GM21717 (cell line): ENCODE data around the gene XXYLT1.
A peak's percentile ranks its signal among the peaks of the same experiment; 100 is the strongest.
"Not testable (repeated sequence)": the region's sequence is repeated elsewhere in the genome, so short reads cannot be mapped to it uniquely, and the experiment has no call there.

Experiments
- ATAC-seq: cut with Tn5 transposase; IDR thresholded peaks from one replicate; pipeline ENCODE4 v1.9.1; 2021; ENCODE audit warnings: mild to moderate bottlenecking, moderate library complexity; ENCODE audit not compliant: unreplicated experiment

XXYLT1 gene

GRCh38 chr3:195270817-195271409, at the start of gene XXYLT1:
XXYLT1 (minus strand) TSS chr3:195271159; CDS start chr3:195271058, 101 bp downstream.
- peak; percentile 84 for ATAC-seq

GRCh38 chr3:195319060-195319459, 48.1 kb upstream of the XXYLT1 start:
- ATAC-seq, result no peak

- no peak for ATAC-seq
These were observed 41.8 kb upstream of the XXYLT1 start for GRCh38 chr3:195312714-195313113.

GRCh38 chr3:195307711-195308110, 36.8 kb upstream of the XXYLT1 start:
- no peak for ATAC-seq

GRCh38 chr3:195306369-195306768, 35.4 kb upstream of the XXYLT1 start:
- ATAC-seq, result no peak

- ATAC-seq, result no peak
These were observed 31.5 kb upstream of the XXYLT1 start for GRCh38 chr3:195302431-195302830.

GRCh38 chr3:195297446-195297845, 26.5 kb upstream of the XXYLT1 start:
- ATAC-seq, result no peak

GRCh38 chr3:195296662-195297061, 25.7 kb upstream of the XXYLT1 start:
- ATAC-seq, result no peak

- no peak for ATAC-seq
These were observed 20.2 kb upstream of the XXYLT1 start for GRCh38 chr3:195291121-195291520.

- not testable (repeated sequence) for ATAC-seq
These were observed 19.7 kb upstream of the XXYLT1 start for GRCh38 chr3:195290643-195291042.

GRCh38 chr3:195286115-195286872, 15.3 kb upstream of the XXYLT1 start:
- ATAC-seq, result no peak

GRCh38 chr3:195285372-195285771, 14.4 kb upstream of the XXYLT1 start:
- no peak for ATAC-seq

GRCh38 chr3:195284842-195285241, 13.9 kb upstream of the XXYLT1 start:
- ATAC-seq, result no peak

- no peak for ATAC-seq
These were observed 12.0 kb upstream of the XXYLT1 start for GRCh38 chr3:195282961-195283360.

- ATAC-seq, result no peak
These were observed 3.5 kb upstream of the XXYLT1 start for GRCh38 chr3:195274259-195274966.

- peak; percentile 75 for ATAC-seq
These were observed 668 bp upstream of the XXYLT1 start for GRCh38 chr3:195271410-195272243.

GRCh38 chr3:195270079-195270816, 711 bp downstream of the XXYLT1 start:
- peak; percentile 16 for ATAC-seq

- no peak for ATAC-seq
These were observed 1.4 kb downstream of the XXYLT1 start for GRCh38 chr3:195269375-195270078.

GRCh38 chr3:195268576-195269309, 2.2 kb downstream of the XXYLT1 start:
- ATAC-seq, result no peak
